Lower leg skin (tissue), 3 donors: ENCODE data around the gene UGT1A5.

Experiments used
- CTCF ChIP-seq, 3 donors: fragments of 450-650 bp; IDR thresholded peaks; one replicate each; pipeline ENCODE4 v1.5.1; 2016; ENCODE audit warnings: antibody characterized with exemption in 3 of 3, mild to moderate bottlenecking in 3 of 3, moderate library complexity in 2 of 3
- POLR2A ChIP-seq, 2 donors: fragments of 450-650 bp; IDR thresholded peaks; one replicate each; pipeline ENCODE4 v1.6.1; 2016 to 2017; ENCODE audit warnings: antibody characterized with exemption in 2 of 2, mild to moderate bottlenecking in 1 of 2, moderate library complexity in 1 of 2

GRCh38 chr2:233779722-233780121, 67.0 kb downstream of the UGT1A5 start:
- TF ChIP-seq CTCF (IDR thresholded peaks at IDR 0.05), result no peak
- no peak for TF ChIP-seq POLR2A (IDR thresholded peaks at IDR 0.05)
